HG02884 (cell line): ENCODE data around the gene OR4D10.

Source experiments
- ATAC-seq: cut with Tn5 transposase; IDR thresholded peaks from one replicate; pipeline ENCODE4 v1.9.1; 2021; ENCODE audit warnings: mild to moderate bottlenecking, moderate library complexity; ENCODE audit not compliant: unreplicated experiment

Gene OR4D10

DNA sequence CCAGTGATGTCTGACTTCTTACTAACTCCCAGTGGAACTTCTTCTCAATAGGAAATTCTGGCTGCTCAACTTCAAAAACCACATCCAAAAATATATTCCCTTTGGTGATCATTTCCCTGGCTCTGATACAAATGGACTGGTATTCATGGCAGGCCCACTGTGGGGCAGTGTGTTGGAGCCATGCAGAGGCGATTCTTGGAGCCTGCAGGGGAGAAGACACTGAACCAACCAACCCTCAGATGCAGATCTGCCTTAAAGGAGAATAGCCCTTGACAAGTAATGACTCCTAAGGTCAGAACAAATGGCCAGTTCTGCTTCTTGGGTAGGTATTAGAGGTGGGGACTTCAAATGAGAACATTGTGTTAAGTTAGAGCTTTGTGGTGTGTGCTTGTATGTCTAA lies 50.4 kb downstream of the OR4D10 start:
- ATAC-seq: no peak

DNA sequence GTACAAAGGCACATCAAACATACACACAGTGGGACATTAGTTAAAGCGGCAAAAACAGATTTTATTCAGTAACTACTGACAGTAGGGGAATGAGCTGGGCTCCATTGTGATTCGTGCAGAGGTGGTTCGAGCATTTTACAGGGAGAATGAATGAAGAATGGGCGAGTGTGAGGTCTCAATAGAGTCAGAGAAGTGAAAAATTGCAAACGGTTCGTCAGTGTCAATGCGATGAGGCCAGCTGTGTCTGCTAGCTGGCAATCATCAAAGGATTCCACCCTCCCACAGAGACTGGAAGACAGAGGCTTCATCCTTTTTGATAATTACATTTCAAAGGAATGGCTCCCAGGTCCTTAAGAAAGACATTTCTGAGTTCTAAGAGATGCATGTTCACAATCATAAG lies 55.6 kb downstream of the OR4D10 start:
- no peak for ATAC-seq
